GM12878 (cell line): ENCODE results near the gene ATG9B. TPM values are rescaled to one million over a fixed set of nuclear protein-coding genes. Genes with fewer than 3 reads are reported as not detected.

Experiments
- ATAC-seq: fragments of 200-7000 bp; cut with Tn5 transposase; 3 replicates; pipeline ENCODE4 v1.9.1; 2020; ENCODE audit warnings: mild to moderate bottlenecking, moderate library complexity
- BruUV-seq: library from RNA; stranded (reverse); fragments of 400-500 nt; replicated peaks from 2 replicates; lab custom pipeline; 2021; lab: Mats Ljungman, UMichigan
- CTCF ChIA-PET: fragments of 300-600 bp; sonication (Branson Sonifier 250); formaldehyde crosslinking; extraction: SDS; loops from one replicate; lab custom pipeline; 2021; ENCODE audit warnings: inconsistent platforms; lab: Yijun Ruan, JAX
- POLR2A ChIA-PET: fragments of 350-600 bp; formaldehyde crosslinking; extraction: SDS; loops from one replicate; lab custom pipeline; 2021; ENCODE audit warnings: inconsistent platforms; lab: Charles Lee
- RAD21 ChIA-PET: fragments of 300-600 bp; sonication (Branson Sonifier 250); formaldehyde crosslinking; loops from one replicate; lab custom pipeline; 2023; ENCODE audit warnings: antibody characterized with exemption; ENCODE audit not compliant: unreplicated experiment; lab: Charles Lee
- SMC1A ChIA-PET: fragments of 300-600 bp; sonication (Branson Sonifier 250); formaldehyde crosslinking; loops from one replicate; lab custom pipeline; 2023; ENCODE audit not compliant: unreplicated experiment, uncharacterized antibody; lab: Charles Lee
- DNase-seq: peaks from one replicate; pipeline ENCODE4 v3.0.0-alpha.2; 2011; ENCODE audit warnings: low read depth, low spot score
- FAIRE-seq: peaks from 3 replicates; lab custom pipeline; 2011; peaks lifted over from hg19 to GRCh38; lab: Jason Lieb, UNC
- H2AFZ ChIP-seq: 2 replicates; pipeline ENCODE4 v1.6.0; 2011; ENCODE audit warnings: low read depth, low read length, control low read depth; ENCODE audit not compliant: control insufficient read depth
- H3K27ac ChIP-seq: 2 replicates; pipeline ENCODE4 v1.5.1; 2011; ENCODE audit warnings: control low read depth; ENCODE audit not compliant: control insufficient read depth, insufficient read depth
- H3K27me3 ChIP-seq, 2 experiments: replicated peaks in 1 of 2; 2 replicates each; pipeline versions ENCODE4 v1.6.0 to v1.6.1; 2011; ENCODE audit warnings: low read length in 1 of 2; ENCODE audit not compliant: control insufficient read depth in 2 of 2, insufficient read depth in 2 of 2
- H3K36me3 ChIP-seq, 2 experiments: 2 replicates each; pipeline ENCODE4 v1.5.1; 2011; ENCODE audit warnings: low read length in 1 of 2; ENCODE audit not compliant: control insufficient read depth in 2 of 2, insufficient read depth in 2 of 2
- H3K4me1 ChIP-seq: 2 replicates; pipeline ENCODE4 v1.6.1; 2011; ENCODE audit warnings: mild to moderate bottlenecking, low read length, moderate library complexity, mixed read lengths; ENCODE audit not compliant: control insufficient read depth, insufficient read depth
- H3K4me2 ChIP-seq: 2 replicates; pipeline ENCODE4 v1.6.0; 2011; ENCODE audit warnings: control low read depth; ENCODE audit not compliant: control insufficient read depth, insufficient read depth
- H3K4me3 ChIP-seq: fragments of 200-600 bp; sonication (generic); 2 replicates; pipeline ENCODE4 v1.5.1; 2016
- H3K79me2 ChIP-seq: 2 replicates; pipeline ENCODE4 v1.6.0; 2011; ENCODE audit warnings: low read length; ENCODE audit not compliant: control insufficient read depth, insufficient read depth
- H3K9ac ChIP-seq: 2 replicates; pipeline ENCODE4 v1.8.0; 2011; ENCODE audit warnings: low read length, control low read depth, mixed read lengths; ENCODE audit not compliant: control insufficient read depth, insufficient read depth
- H3K9me3 ChIP-seq: replicated peaks from 3 replicates; pipeline ENCODE4 v1.5.1; 2011; ENCODE audit warnings: mild to moderate bottlenecking, low read length; ENCODE audit not compliant: control insufficient read depth, insufficient read depth
- H4K20me1 ChIP-seq: 2 replicates; pipeline ENCODE4 v1.6.0; 2011; ENCODE audit not compliant: control insufficient read depth, insufficient read depth
- ATF2 ChIP-seq: IDR thresholded peaks from 2 replicates; pipeline ENCODE4 v1.6.1; 2012; ENCODE audit warnings: low read length, inconsistent platforms
- ATF3 ChIP-seq: IDR thresholded peaks from 2 replicates; pipeline ENCODE4 v1.6.1; 2011; ENCODE audit warnings: low read depth, mild to moderate bottlenecking, low read length, moderate library complexity, borderline replicate concordance; ENCODE audit errors: extremely low read depth
- BACH1 ChIP-seq: fragments of 450-650 bp; IDR thresholded peaks from 2 replicates; pipeline ENCODE4 v1.6.1; 2017; ENCODE audit warnings: mild to moderate bottlenecking, borderline replicate concordance
- E4F1 ChIP-seq: fragments of 450-650 bp; IDR thresholded peaks from 2 replicates; pipeline ENCODE4 v1.6.1; 2018; ENCODE audit warnings: borderline replicate concordance, mild to moderate bottlenecking; ENCODE audit not compliant: partially characterized antibody
- FOXM1 ChIP-seq: IDR thresholded peaks from 2 replicates; pipeline ENCODE4 v1.6.1; 2012; ENCODE audit warnings: low read depth, mild to moderate bottlenecking, inconsistent platforms, low read length, moderate library complexity
- MTA3 ChIP-seq: IDR thresholded peaks from 2 replicates; pipeline ENCODE4 v1.6.1; 2012; ENCODE audit warnings: low read length, inconsistent platforms, borderline replicate concordance
- NR2C2 ChIP-seq: IDR thresholded peaks from 2 replicates; pipeline ENCODE4 v1.6.1; 2011; ENCODE audit warnings: borderline replicate concordance, low read depth; ENCODE audit not compliant: control insufficient read depth, insufficient read length
- NRF1 ChIP-seq: conservative IDR thresholded peaks from 2 replicates; pipeline ENCODE4 v1.6.1; 2011; ENCODE audit warnings: mild to moderate bottlenecking, low read depth, low read length, improper control_type of control experiment
- PAX5 ChIP-seq: IDR thresholded peaks from 2 replicates; pipeline ENCODE4 v1.6.1; 2011; ENCODE audit warnings: low read depth, low read length, borderline replicate concordance
- PKNOX1 ChIP-seq: fragments of 450-650 bp; IDR thresholded peaks from 2 replicates; pipeline ENCODE4 v1.6.1; 2016; ENCODE audit warnings: mild to moderate bottlenecking
- RCOR1 ChIP-seq: conservative IDR thresholded peaks from 2 replicates; pipeline ENCODE4 v1.6.1; 2012; ENCODE audit warnings: low read depth, low read length, improper control_type of control experiment
- RELA ChIP-seq: fragments of 450-650 bp; IDR thresholded peaks from 2 replicates; pipeline ENCODE4 v1.8.0; 2014; ENCODE audit warnings: borderline replicate concordance; ENCODE audit not compliant: partially characterized antibody
- STAT3 ChIP-seq: IDR thresholded peaks from 2 replicates; pipeline ENCODE4 v1.6.1; 2011; ENCODE audit warnings: low read depth, low read length, improper control_type of control experiment
- SUPT20H ChIP-seq: IDR thresholded peaks from 2 replicates; pipeline ENCODE4 v1.6.1; 2011; ENCODE audit warnings: low read depth, mild to moderate bottlenecking, low read length, moderate library complexity, borderline replicate concordance; ENCODE audit not compliant: control insufficient read depth
- TCF3 ChIP-seq: IDR thresholded peaks from 2 replicates; pipeline ENCODE4 v1.6.1; 2012; ENCODE audit warnings: low read depth, mild to moderate bottlenecking, low read length, borderline replicate concordance; ENCODE audit not compliant: insufficient read depth
- ZNF207 ChIP-seq: fragments of 450-650 bp; IDR thresholded peaks from 2 replicates; pipeline ENCODE4 v1.6.1; 2014; ENCODE audit warnings: antibody characterized with exemption, mild to moderate bottlenecking, borderline replicate concordance
- ZZZ3 ChIP-seq: IDR thresholded peaks from 2 replicates; pipeline ENCODE4 v1.6.1; 2011; ENCODE audit warnings: low read depth; ENCODE audit not compliant: control insufficient read depth, insufficient read length
- WGBS: methylation state at CpG from one replicate; pipeline ENCODE4 v1.1.6; 2016; ENCODE audit warnings: low lambda C conversion rate; ENCODE audit not compliant: insufficient replicate concordance, insufficient coverage; ENCODE audit errors: missing lambda C conversion rate; 5-methylcytosine and 5-hydroxymethylcytosine counted together
- in situ Hi-C: fragments of 300-500 bp; cut with MboI; formaldehyde crosslinking; loops from 9 replicates; pipeline ENCODE4 v1.14.3; 2018; ENCODE audit warnings: mixed read lengths
- intact Hi-C: fragments of 100-400 bp; cut with micrococcal nuclease; formaldehyde crosslinking; loops from one replicate; pipeline ENCODE4 v1.14.2; 2022; ENCODE audit not compliant: unreplicated experiment
- polyA plus RNA-seq, 11 experiments: library from polyadenylated mRNA; depleted of rRNA in 4 of 11; unstranded in 6 of 11; stranded (reverse) in 5 of 11; fragments of >200 nt; fragmentation: Nextera tagmentation in 4 of 11; fragmentation: Illumina TruSeq in 1 of 11; extraction: Ambion mirVana in 4 of 11; extraction: Trizol in 1 of 11; gene quantifications; 1 replicate in 1 of 11; 2 replicates in 10 of 11; pipeline versions ENCODE4 v1.2.1 to v1.2.3, GENCODE V29; 2011 to 2016; ENCODE audit warnings: inconsistent platforms in 2 of 11, missing spikeins in 2 of 11, low read depth in 1 of 11
- total RNA-seq, 4 experiments: library from RNA; depleted of rRNA in 3 of 4; stranded (reverse); fragments of >200 nt in 3 of 4; fragmentation: Illumina TruSeq in 1 of 4; extraction: Trizol in 1 of 4; gene quantifications; 2 replicates each; pipeline versions ENCODE4 v1.2.1 to v1.2.3, GENCODE V29; 2013 to 2021

Gene ATG9B
- total and polyA plus RNA-seq, 10 of the 15 experiments (the other 5 are each of a cell fraction or from before 2014, with no cell fraction given), result 0.01 to 0.83 (median 0.12) TPM; not detected in 2

GRCh38 chr7:151035902-151036301, 11.6 kb upstream of the ATG9B start (continued):
- TF ChIP-seq ATF2 (no peak), SUPT20H (no peak), E4F1 (no peak), PAX5 (no peak), RELA (no peak), ZNF207 (no peak), NRF1 (no peak)

- no peak overlapping the region for H2AFZ ChIP-seq
- H3K79me2 ChIP-seq, result no peaks in the 10 kb centered on the region
- BruUV-seq, result no TSS peak
- 83% methylated on average over 17 of the region's 21 CpGs for WGBS
- ChIA-PET RAD21 (no interaction called here), POLR2A (no interaction called here), CTCF (no interaction called here), SMC1A (no interaction called here)
- no peak overlapping the region for H3K4me3 ChIP-seq
- intact Hi-C loops (no loop called here), in situ Hi-C loops (no loop called here)
- no peak for FAIRE-seq
- no peak for ATAC-seq
- no peak for DNase-seq
- no peak overlapping the region for H3K27ac ChIP-seq
- no peak overlapping the region for H3K9ac ChIP-seq
- H4K20me1 ChIP-seq, result no peaks in the 10 kb centered on the region
- H3K27me3 ChIP-seq, result no peaks in the 10 kb centered on the region
- H3K36me3 ChIP-seq, result peaks cover 0 to 3% of the 10 kb centered on the region in 2 experiments; a peak in 1 of 4 replicates
- H3K9me3 ChIP-seq, result no peaks in the 10 kb centered on the region
- no peak overlapping the region for H3K4me2 ChIP-seq
- no peaks in the 10 kb centered on the region; the same call in 1 of the 2 replicates for H3K4me1 ChIP-seq
- TF ChIP-seq ATF3 (no peak), PKNOX1 (no peak), MTA3 (no peak), TCF3 (no peak), BACH1 (no peak), RCOR1 (no peak), STAT3 (no peak), NR2C2 (no peak), FOXM1 (no peak), ZZZ3 (no peak)
Measured at GRCh38 chr7:151035026-151035717, 10.9 kb upstream of the ATG9B start.
